K562 (cell line): ENCODE results near the gene CD8A. TPM values are rescaled to one million over a fixed set of nuclear protein-coding genes. Genes with fewer than 3 reads are reported as not detected.

Experiments
- ATAC-seq: fragments of 200-7000 bp; cut with Tn5 transposase; 3 replicates; pipeline ENCODE4 v1.9.1; 2020; ENCODE audit warnings: moderate library complexity
- BruUV-seq: library from RNA; stranded (reverse); fragments of 400-500 nt; replicated peaks from 2 replicates; lab custom pipeline; 2021; lab: Mats Ljungman, UMichigan
- CTCF ChIA-PET: fragments of 300-600 bp; formaldehyde crosslinking; extraction: SDS; loops from one replicate; lab custom pipeline; 2021; ENCODE audit warnings: low intra/inter-chr PET ratio; lab: Yijun Ruan, JAX
- POLR2A ChIA-PET: fragments of 300-600, 350-650 bp; sonication (Branson Sonifier 250); formaldehyde crosslinking; extraction: SDS; loops from one replicate; lab custom pipeline; 2021; ENCODE audit warnings: antibody characterized with exemption, inconsistent platforms; lab: Yijun Ruan, JAX
- DNase-seq, 4 experiments: peaks; one replicate each; pipeline versions ENCODE4 v3.0.0 to v3.0.0-alpha.2; 2011 to 2018; ENCODE audit warnings: low spot score in 3 of 4, mixed read lengths in 3 of 4; ENCODE audit errors: extremely low read depth in 1 of 4
- FAIRE-seq: peaks from 2 replicates; lab custom pipeline; 2011; peaks lifted over from hg19 to GRCh38; lab: Jason Lieb, UNC
- H2AFZ ChIP-seq: 2 replicates; pipeline ENCODE4 v1.6.0; 2011; ENCODE audit warnings: low read depth, low read length, control low read depth, inconsistent platforms
- H3K27ac ChIP-seq: fragments of 200-600 bp; 3 replicates; pipeline ENCODE4 v1.8.0; 2011; ENCODE audit warnings: low read depth, mild to moderate bottlenecking, control low read depth, inconsistent platforms, low read length, moderate library complexity, mixed read lengths; ENCODE audit errors: extremely low read depth
- H3K27me3 ChIP-seq, 2 experiments: fragments of 300-600 bp in 1 of 2; 2 replicates in 1 of 2; 3 replicates in 1 of 2; pipeline versions ENCODE4 v1.6.0 to v1.8.0; 2011; ENCODE audit warnings: inconsistent platforms in 2 of 2, low read length in 2 of 2, mild to moderate bottlenecking in 1 of 2, mixed read lengths in 1 of 2, moderate library complexity in 1 of 2; ENCODE audit not compliant: control insufficient read depth in 2 of 2, insufficient read depth in 2 of 2
- H3K36me3 ChIP-seq: fragments of 300-600 bp; 3 replicates; pipeline ENCODE4 v1.8.0; 2011; ENCODE audit warnings: mild to moderate bottlenecking, low read length, inconsistent platforms; ENCODE audit not compliant: control insufficient read depth, insufficient read depth
- H3K4me1 ChIP-seq, 2 experiments: fragments of 200-600 bp in 1 of 2; replicated peaks in 1 of 2; 2 replicates in 1 of 2; 3 replicates in 1 of 2; pipeline versions ENCODE4 v1.5.1 to v1.8.0; 2011; ENCODE audit warnings: inconsistent platforms in 2 of 2, low read length in 2 of 2, mild to moderate bottlenecking in 1 of 2, mixed read lengths in 1 of 2, moderate library complexity in 1 of 2; ENCODE audit not compliant: control insufficient read depth in 2 of 2, insufficient read depth in 2 of 2
- H3K4me2 ChIP-seq: 2 replicates; pipeline ENCODE4 v1.6.1; 2011; ENCODE audit warnings: low read length, control low read depth, inconsistent platforms, mixed read lengths; ENCODE audit not compliant: insufficient read depth
- H3K4me3 ChIP-seq: fragments of 200-600 bp; sonication (generic), shearing (Covaris generic); 2 replicates; pipeline ENCODE4 v1.5.1; 2016; ENCODE audit warnings: control low read depth, inconsistent platforms
- H3K79me2 ChIP-seq: fragments of 200-600 bp; 3 replicates; pipeline ENCODE4 v1.8.0; 2011; ENCODE audit warnings: low read length, inconsistent platforms; ENCODE audit not compliant: control insufficient read depth, insufficient read depth
- H3K9ac ChIP-seq, 2 experiments: 2 replicates each; pipeline versions ENCODE4 v1.6.0 to v1.6.1; 2011; ENCODE audit warnings: low read depth in 2 of 2, low read length in 2 of 2, control low read depth in 1 of 2, inconsistent platforms in 1 of 2, mild to moderate bottlenecking in 1 of 2, mixed read lengths in 1 of 2; ENCODE audit not compliant: insufficient read depth in 1 of 2
- H3K9me1 ChIP-seq: one replicate; pipeline ENCODE4 v1.6.0; 2011; ENCODE audit warnings: inconsistent platforms, mild to moderate bottlenecking, low read length, moderate library complexity; ENCODE audit not compliant: control insufficient read depth, insufficient read depth
- H3K9me3 ChIP-seq: replicated peaks from 2 replicates; pipeline ENCODE4 v1.5.1; 2011; ENCODE audit warnings: low read depth, low read length, inconsistent platforms; ENCODE audit not compliant: control insufficient read depth, insufficient read depth
- H4K20me1 ChIP-seq: replicated peaks from 2 replicates; pipeline ENCODE4 v1.6.1; 2011; ENCODE audit warnings: low read length, inconsistent platforms, mixed read lengths; ENCODE audit not compliant: control insufficient read depth, insufficient read depth
- CREBBP ChIP-seq: IDR thresholded peaks from one replicate; pipeline ENCODE4 v1.6.1; 2012; ENCODE audit warnings: low read depth, mild to moderate bottlenecking, control low read depth, inconsistent platforms, low read length
- DNMT1 ChIP-seq: fragments of 450-650 bp; IDR thresholded peaks from 2 replicates; pipeline ENCODE4 v1.6.1; 2016; ENCODE audit warnings: antibody characterized with exemption, mild to moderate bottlenecking
- HMGN3 ChIP-seq: IDR thresholded peaks from 2 replicates; pipeline ENCODE4 v1.6.1; 2011; ENCODE audit warnings: borderline replicate concordance, low read depth, mild to moderate bottlenecking, mixed read lengths, low read length; ENCODE audit not compliant: insufficient read length; ENCODE audit errors: extremely low read depth
- KDM1A ChIP-seq, 2 experiments: fragments of 450-650 bp; IDR thresholded peaks; 2 replicates each; pipeline ENCODE4 v1.6.1; 2016; ENCODE audit warnings: mild to moderate bottlenecking in 2 of 2
- KHSRP ChIP-seq: fragments of 450-650 bp; IDR thresholded peaks from 2 replicates; pipeline ENCODE4 v1.6.1; 2017
- MTA3 ChIP-seq: fragments of 450-650 bp; formaldehyde crosslinking; IDR thresholded peaks from 2 replicates; pipeline ENCODE4 v1.6.1; 2017; ENCODE audit warnings: mild to moderate bottlenecking, borderline replicate concordance
- NBN ChIP-seq: fragments of 450-650 bp; IDR thresholded peaks from 2 replicates; pipeline ENCODE4 v1.6.1; 2016; ENCODE audit warnings: low read depth, mild to moderate bottlenecking
- NR1H2 ChIP-seq: sonication (generic); formaldehyde crosslinking; IDR thresholded peaks from 2 replicates; pipeline ENCODE4 v1.4.0; 2020; ENCODE audit warnings: mild to moderate bottlenecking, missing genetic modification reagents
- TBP ChIP-seq: optimal IDR thresholded peaks from 2 replicates; pipeline ENCODE3; 2011; ENCODE audit warnings: low read depth, low read length, improper control_type of control experiment
- U2AF2 ChIP-seq: fragments of 200-400 bp; formaldehyde crosslinking; optimal IDR thresholded peaks from 2 replicates; pipeline ENCODE3; 2017; ENCODE audit warnings: low read depth, mild to moderate bottlenecking, low read length
- ZFP91 ChIP-seq: sonication (generic); formaldehyde crosslinking; IDR thresholded peaks from 2 replicates; pipeline ENCODE4 v1.8.0; 2022; ENCODE audit warnings: mild to moderate bottlenecking, missing genetic modification reagents
- ZFPM2 ChIP-seq: fragments of 250-450 bp; sonication (Bioruptor Pico); IDR thresholded peaks from 2 replicates; pipeline ENCODE4 v1.5.1; 2022; ENCODE audit warnings: mild to moderate bottlenecking
- ZNF124 ChIP-seq: sonication (generic); formaldehyde crosslinking; IDR thresholded peaks from 2 replicates; pipeline ENCODE4 v1.8.1; 2022; ENCODE audit warnings: missing genetic modification reagents
- ZNF217 ChIP-seq: sonication (generic); formaldehyde crosslinking; IDR thresholded peaks from 2 replicates; pipeline ENCODE4 v1.8.0; 2022; ENCODE audit warnings: mild to moderate bottlenecking, missing genetic modification reagents
- ZNF639 ChIP-seq, 2 experiments: fragments of 200-800 bp in 1 of 2; sonication (Bioruptor generic) in 1 of 2; sonication (generic) in 1 of 2; formaldehyde crosslinking in 1 of 2; IDR thresholded peaks in 1 of 2; conservative IDR thresholded peaks in 1 of 2; 2 replicates each; pipeline versions ENCODE4 v1.5.0 to v1.6.1; 2016 to 2020; ENCODE audit warnings: missing compliant biosample characterization in 1 of 2, missing genetic modification characterization in 1 of 2, missing genetic modification reagents in 1 of 2
- WGBS: fragments of 100-300 bp; shearing (Covaris generic); methylation state at CpG from one replicate; pipeline ENCODE4 v1.1.6; 2016; ENCODE audit warnings: low coverage, mixed read lengths; ENCODE audit not compliant: insufficient coverage; ENCODE audit errors: missing lambda C conversion rate; 5-methylcytosine and 5-hydroxymethylcytosine counted together
- in situ Hi-C: fragments of 300-500 bp; cut with MboI; formaldehyde crosslinking; loops from 4 replicates; pipeline ENCODE4 v1.15.0; 2018; ENCODE audit warnings: inconsistent platforms, mixed read lengths
- intact Hi-C: fragments of 100-400 bp; cut with micrococcal nuclease; formaldehyde crosslinking; loops from 2 replicates; pipeline ENCODE4 v1.14.2; 2022
- polyA plus RNA-seq, 8 experiments: library from polyadenylated mRNA; depleted of rRNA in 4 of 8; stranded (reverse) in 5 of 8; unstranded in 3 of 8; fragments of >200 nt; fragmentation: Nextera tagmentation in 2 of 8; fragmentation: Illumina TruSeq in 1 of 8; extraction: Ambion mirVana in 2 of 8; extraction: Trizol in 1 of 8; gene quantifications; 2 replicates each; pipeline versions ENCODE4 v1.2.1 to v1.2.3, GENCODE V29; 2011 to 2014; ENCODE audit warnings: inconsistent platforms in 1 of 8, missing spikeins in 1 of 8
- total RNA-seq, 7 experiments: library from RNA; depleted of rRNA in 6 of 7; stranded (reverse); fragments of >200 nt in 6 of 7; fragmentation: Illumina TruSeq in 2 of 7; extraction: Trizol in 2 of 7; gene quantifications; 2 replicates each; pipeline versions ENCODE4 v1.2.1 to v1.2.3, GENCODE V29; 2011 to 2021; ENCODE audit warnings: low replicate concordance in 1 of 7

The CD8A gene
- total and polyA plus RNA-seq, 9 of the 15 experiments (the other 6 are each of a cell fraction or from before 2014, with no cell fraction given) = 0.07 TPM; not detected in 8

GRCh38 chr2:86746939-86747338, 43.8 kb downstream of the CD8A start (continued):
- TF ChIP-seq NBN (no peak), CREBBP (no peak), KDM1A (IDR thresholded peaks at IDR 0.05) (no peak), ZNF217 (no peak), NR1H2 (CRISPR knock-in tag) (no peak), U2AF2 (no peak)
- TF ChIP-seq, all 486 proteins: peak for 0

- peaks cover 19% of the 10 kb centered on the region for H3K79me2 ChIP-seq
- intact Hi-C loops (no loop called here), in situ Hi-C loops (no loop called here)
- DNase-seq (no peak), FAIRE-seq (no peak), ATAC-seq (no peak)
- H3K27me3 ChIP-seq = no peaks in the 10 kb centered on the region
- no peak overlapping the region for H3K27ac ChIP-seq
- ChIA-PET CTCF (no interaction called here), POLR2A (no interaction called here)
- WGBS = 56% methylated on average over 2 of the region's 2 CpGs
- no peak overlapping the region for H3K4me3 ChIP-seq
- no peaks in the 10 kb centered on the region for H4K20me1 ChIP-seq
- TF ChIP-seq TBP = no peak
- TF ChIP-seq ZNF639 (CRISPR knock-in tag; conservative IDR thresholded peaks at IDR 0.05 in 1 of 2, IDR thresholded peaks at IDR 0.05 in 1 of 2) = no peak
- TF ChIP-seq ZNF124 = no peak
- TF ChIP-seq ZFPM2 (CRISPR knock-in tag) = no peak
- TF ChIP-seq MTA3 = no peak
- TF ChIP-seq KHSRP = no peak
- no peak for TF ChIP-seq DNMT1
- no peak for TF ChIP-seq HMGN3
- no peak for TF ChIP-seq ZFP91 (CRISPR knock-in tag)
- H3K9ac ChIP-seq = no peak overlapping the region
- H3K4me2 ChIP-seq = no peak overlapping the region
- H3K9me3 ChIP-seq = no peaks in the 10 kb centered on the region
- no peaks in the 10 kb centered on the region for H3K9me1 ChIP-seq
- H3K36me3 ChIP-seq = peaks cover 33% of the 10 kb centered on the region; the same call in 2 of the 3 replicates
- H2AFZ ChIP-seq = no peak overlapping the region
- no TSS peak for BruUV-seq
- peaks cover 0 to 7% of the 10 kb centered on the region in 2 experiments; a peak in 2 of 5 replicates for H3K4me1 ChIP-seq
These were observed 46.6 kb downstream of the CD8A start for GRCh38 chr2:86744152-86744551.
